Chondrocyte (in vitro differentiated cells): Measurements from ENCODE around the gene C2orf80. TPM values are rescaled to one million over a fixed set of nuclear protein-coding genes. Genes with fewer than 3 reads are reported as not detected.

Source experiments
- DNase-seq: peaks from one replicate; pipeline ENCODE4 v3.0.0; 2021; ENCODE audit warnings: mixed read lengths, low spot score
- H3K27ac Mint-ChIP-seq: one replicate; pipeline ENCODE4 v1.8.0; 2021; ENCODE audit warnings: mild to moderate bottlenecking, moderate library complexity, mixed read lengths; ENCODE audit not compliant: unreplicated experiment
- H3K27me3 Mint-ChIP-seq: 2 replicates; pipeline ENCODE4 v1.8.0; 2021; ENCODE audit warnings: low read depth, mixed read lengths
- H3K36me3 Mint-ChIP-seq: 2 replicates; pipeline ENCODE4 v1.8.0; 2021; ENCODE audit warnings: low read depth, mixed read lengths
- H3K4me1 Mint-ChIP-seq: 2 replicates; pipeline ENCODE4 v1.8.0; 2021; ENCODE audit warnings: low read depth, mild to moderate bottlenecking, mixed read lengths
- H3K4me3 Mint-ChIP-seq: one replicate; pipeline ENCODE4 v1.8.0; 2021; ENCODE audit warnings: mild to moderate bottlenecking, moderate library complexity, mixed read lengths; ENCODE audit not compliant: unreplicated experiment
- H3K9me3 Mint-ChIP-seq: 2 replicates; pipeline ENCODE4 v1.8.0; 2021; ENCODE audit warnings: low read depth, mixed read lengths
- CTCF ChIP-seq: fragments of 200-600 bp; sonication (generic); IDR thresholded peaks from 2 replicates; pipeline ENCODE4 v1.5.0; 2021; ENCODE audit warnings: antibody characterized with exemption, mild to moderate bottlenecking, moderate library complexity
- total RNA-seq: library from RNA; stranded (reverse); gene quantifications from 3 replicates; pipeline ENCODE4 v1.2.1, GENCODE V29; 2021

C2orf80 gene
- total RNA-seq, 1 donor from 2014 or later, result not detected

GRCh38 chr2:208186893-208187292, 2.9 kb downstream of the C2orf80 start:
- no peak overlapping the region for H3K27ac Mint-ChIP-seq

GRCh38 chr2:208186465-208186864, 3.4 kb downstream of the C2orf80 start:
- no peaks in the 10 kb centered on the region for H3K4me1 Mint-ChIP-seq
- no peaks in the 10 kb centered on the region for H3K36me3 Mint-ChIP-seq
- no peak for TF ChIP-seq CTCF

More at GRCh38 chr2:208186893-208187292, 2.9 kb downstream of the C2orf80 start:
- no peak for DNase-seq
- Mint-ChIP-seq H3K27me3 (peaks cover 34% of the 10 kb centered on the region), H3K4me1 (no peaks in the 10 kb centered on the region), H3K9me3 (no peaks in the 10 kb centered on the region), H3K36me3 (no peaks in the 10 kb centered on the region), H3K4me3 (no peak overlapping the region)
- TF ChIP-seq CTCF, result no peak

GRCh38 chr2:208183972-208184705, 5.7 kb downstream of the C2orf80 start:
- Mint-ChIP-seq H3K4me3 (no peak overlapping the region), H3K27ac (no peak overlapping the region), H3K27me3 (peaks cover 39% of the 10 kb centered on the region), H3K36me3 (no peaks in the 10 kb centered on the region), H3K9me3 (no peaks in the 10 kb centered on the region), H3K4me1 (no peaks in the 10 kb centered on the region)
- no peak for TF ChIP-seq CTCF
- no peak for DNase-seq

More at GRCh38 chr2:208186465-208186864, 3.4 kb downstream of the C2orf80 start:
- H3K27ac Mint-ChIP-seq, result no peak overlapping the region
- H3K4me3 Mint-ChIP-seq, result no peak overlapping the region
- no peak for DNase-seq
- peaks cover 38% of the 10 kb centered on the region for H3K27me3 Mint-ChIP-seq
- no peaks in the 10 kb centered on the region for H3K9me3 Mint-ChIP-seq

- Mint-ChIP-seq H3K36me3 (no peaks in the 10 kb centered on the region), H3K9me3 (no peaks in the 10 kb centered on the region), H3K27ac (no peak overlapping the region), H3K4me1 (no peaks in the 10 kb centered on the region), H3K27me3 (peaks cover 39% of the 10 kb centered on the region), H3K4me3 (no peak overlapping the region)
- no peak for DNase-seq
- no peak for TF ChIP-seq CTCF
These were observed 6.3 kb downstream of the C2orf80 start for GRCh38 chr2:208183526-208183925.

GRCh38 chr2:208182835-208183234, 7.0 kb downstream of the C2orf80 start:
- Mint-ChIP-seq H3K9me3 (no peaks in the 10 kb centered on the region), H3K27me3 (peaks cover 39% of the 10 kb centered on the region)

More at GRCh38 chr2:208182835-208183234, 7.0 kb downstream of the C2orf80 start:
- H3K36me3 Mint-ChIP-seq, result no peaks in the 10 kb centered on the region
- no peak overlapping the region for H3K4me3 Mint-ChIP-seq
- no peak for TF ChIP-seq CTCF
- H3K27ac Mint-ChIP-seq, result no peak overlapping the region
- no peak for DNase-seq
- H3K4me1 Mint-ChIP-seq, result no peaks in the 10 kb centered on the region
